Ectodermal cell (in vitro differentiated cells): Measurements from ENCODE around the gene CELF2.

Experiments used
- H3K27ac ChIP-seq: 2 replicates; pipeline ENCODE4 v1.7.0; 2013; ENCODE audit warnings: mild to moderate bottlenecking, low read depth, low read length; ENCODE audit not compliant: insufficient read depth, poor library complexity, severe bottlenecking
- H3K27me3 ChIP-seq: 2 replicates; pipeline ENCODE4 v1.7.0; 2013; ENCODE audit warnings: mild to moderate bottlenecking, low read length; ENCODE audit not compliant: insufficient read depth, control insufficient read depth, poor library complexity, severe bottlenecking
- H3K36me3 ChIP-seq: one replicate; pipeline ENCODE4 v1.7.0; 2013; ENCODE audit warnings: low read length; ENCODE audit not compliant: control insufficient read depth, insufficient read depth
- H3K4me1 ChIP-seq: one replicate; pipeline ENCODE4 v1.7.0; 2013; ENCODE audit warnings: low read length; ENCODE audit not compliant: control insufficient read depth, insufficient read depth
- H3K4me3 ChIP-seq: 2 replicates; pipeline ENCODE4 v1.7.0; 2013; ENCODE audit warnings: low read depth, low read length, control low read depth; ENCODE audit not compliant: insufficient read depth
- H3K9me3 ChIP-seq: 2 replicates; pipeline ENCODE4 v1.7.0; 2013; ENCODE audit warnings: mild to moderate bottlenecking, low read length, moderate library complexity; ENCODE audit not compliant: control insufficient read depth
- WGBS, 2 experiments: methylation state at CpG; one replicate each; pipeline ENCODE4 v1.1.7; 2013; ENCODE audit warnings: missing lambda C conversion rate in 2 of 2; 5-methylcytosine and 5-hydroxymethylcytosine counted together

Gene CELF2

DNA sequence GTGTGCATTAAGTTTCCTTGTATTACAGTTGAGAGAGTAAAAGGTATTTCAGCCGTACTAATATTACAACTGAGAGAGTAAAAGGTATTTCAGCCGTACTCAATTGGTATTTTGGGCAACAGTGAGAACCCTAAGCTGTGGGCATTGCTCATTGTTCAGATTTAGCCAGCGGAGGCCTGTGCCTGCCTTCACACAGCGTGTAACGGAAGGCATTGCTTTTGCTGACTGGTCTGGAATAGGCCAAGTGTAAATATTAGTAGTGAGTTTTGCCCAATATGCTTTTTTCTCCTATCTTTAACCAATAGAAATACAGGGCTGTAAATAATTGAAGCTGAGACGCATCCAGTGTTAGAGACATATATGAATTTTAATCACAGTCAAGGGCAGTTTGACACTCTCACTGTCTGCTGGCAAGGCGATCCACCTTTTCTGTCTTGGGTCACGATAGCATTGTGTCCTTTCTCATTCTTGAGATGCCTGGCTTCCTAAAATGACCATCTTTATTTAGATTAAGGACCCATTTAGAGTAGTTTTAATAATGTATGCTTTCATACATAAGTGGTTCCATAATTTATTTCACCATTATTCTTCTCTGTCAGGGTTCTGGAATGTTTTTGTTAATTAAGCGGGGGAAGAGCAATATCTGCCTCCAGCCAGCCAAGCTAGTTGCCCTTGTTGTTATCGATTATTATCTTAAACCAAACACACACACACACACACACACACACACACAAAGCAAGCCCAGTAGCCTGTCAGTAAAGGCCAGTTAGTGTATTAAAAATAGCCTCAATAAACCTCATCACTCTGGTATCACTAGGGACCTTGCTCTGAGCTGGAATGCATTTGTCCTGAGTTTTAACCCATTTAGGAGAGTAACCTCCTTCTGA is 130.7 kb downstream of the CELF2 start:
- Histone ChIP-seq H3K27ac (no peak overlapping the region), H3K27me3 (no peaks in the 10 kb centered on the region), H3K9me3 (no peaks in the 10 kb centered on the region), H3K4me3 (no peak overlapping the region), H3K4me1 (peaks cover 6% of the 10 kb centered on the region), H3K36me3 (no peaks in the 10 kb centered on the region)
- WGBS, 2 experiments, result 91 to 96% methylated on average over 9 to 10 of the region's 10 CpGs

GRCh38 chr10:11149807-11150141 is 132.1 kb downstream of the CELF2 start:
- 88 to 90% methylated on average over 3 of the region's 3 CpGs for WGBS, 2 experiments
- H3K36me3 ChIP-seq, result no peaks in the 10 kb centered on the region

GRCh38 chr10:11150231-11150731 is 132.6 kb downstream of the CELF2 start:
- Histone ChIP-seq H3K9me3 (no peaks in the 10 kb centered on the region), H3K27me3 (no peaks in the 10 kb centered on the region), H3K36me3 (no peaks in the 10 kb centered on the region), H3K27ac (no peak overlapping the region), H3K4me3 (no peak overlapping the region), H3K4me1 (peaks cover 17% of the 10 kb centered on the region)
- 93 to 95% methylated on average over 3 of the region's 3 CpGs for WGBS, 2 experiments

More at GRCh38 chr10:11149807-11150141, 132.1 kb downstream of the CELF2 start:
- Histone ChIP-seq H3K27me3 (no peaks in the 10 kb centered on the region), H3K4me1 (peaks cover 12% of the 10 kb centered on the region), H3K27ac (no peak overlapping the region), H3K4me3 (no peak overlapping the region), H3K9me3 (no peaks in the 10 kb centered on the region)

GRCh38 chr10:11150879-11151415 is 133.3 kb downstream of the CELF2 start:
- peaks cover 20% of the 10 kb centered on the region for H3K4me1 ChIP-seq
- H3K27ac ChIP-seq, result no peak overlapping the region
- H3K4me3 ChIP-seq, result no peak overlapping the region
- 95 to 97% methylated on average over 5 of the region's 5 CpGs for WGBS, 2 experiments
- no peaks in the 10 kb centered on the region for H3K9me3 ChIP-seq
- H3K36me3 ChIP-seq, result no peaks in the 10 kb centered on the region
- H3K27me3 ChIP-seq, result no peaks in the 10 kb centered on the region

DNA sequence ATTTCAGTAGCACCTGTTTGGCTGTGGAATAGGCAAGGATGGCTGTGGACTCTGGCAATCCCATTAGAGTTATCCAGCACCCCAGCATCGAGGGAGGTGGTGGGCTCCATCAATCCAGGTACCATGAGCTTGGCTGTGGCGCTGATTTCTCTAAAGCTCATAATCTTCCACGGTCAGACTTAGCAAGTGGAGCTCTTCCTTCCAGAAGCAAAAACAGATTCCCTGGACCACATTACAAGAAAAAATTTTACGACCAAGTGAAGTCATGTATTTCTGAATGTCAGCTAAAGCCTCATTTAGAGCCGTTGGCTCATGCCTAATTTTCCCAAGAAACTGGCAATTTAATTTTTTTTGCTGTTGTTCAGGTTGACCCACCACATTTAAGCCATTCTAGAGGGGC is 135.1 kb downstream of the CELF2 start:
- Histone ChIP-seq H3K4me1 (peaks cover 21% of the 10 kb centered on the region), H3K4me3 (no peak overlapping the region), H3K36me3 (no peaks in the 10 kb centered on the region), H3K9me3 (no peaks in the 10 kb centered on the region), H3K27ac (no peak overlapping the region), H3K27me3 (no peaks in the 10 kb centered on the region)
- whole genome bisulfite sequencing, 2 experiments, result 91 to 92% methylated on average over 5 of the region's 5 CpGs

DNA sequence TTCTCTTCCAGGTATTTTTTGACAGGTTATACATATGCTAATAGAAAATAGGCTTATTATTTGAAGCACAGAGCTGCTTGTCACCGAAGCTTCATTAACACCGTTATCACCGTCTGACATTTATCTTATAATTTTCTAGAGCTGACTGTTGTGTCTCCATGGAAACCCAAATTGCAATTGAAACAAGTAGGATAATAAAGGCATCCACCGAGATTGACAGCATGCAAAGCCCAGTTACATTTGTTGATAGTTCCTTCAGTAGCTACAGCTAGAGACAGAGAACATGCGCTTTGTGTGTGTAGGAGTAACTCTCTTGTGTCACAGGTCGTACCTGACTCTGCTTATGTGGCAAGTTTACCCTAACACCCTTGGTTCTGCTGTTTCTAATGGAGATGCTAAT is 135.6 kb downstream of the CELF2 start:
- 92 to 93% methylated on average over 6 of the region's 6 CpGs for WGBS, 2 experiments
- H3K27ac ChIP-seq, result no peak overlapping the region
- peaks cover 20% of the 10 kb centered on the region for H3K4me1 ChIP-seq

GRCh38 chr10:11153766-11154165 is 136.1 kb downstream of the CELF2 start:
- Histone ChIP-seq H3K4me1 (peaks cover 20% of the 10 kb centered on the region), H3K27ac (no peak overlapping the region), H3K27me3 (no peaks in the 10 kb centered on the region), H3K9me3 (no peaks in the 10 kb centered on the region), H3K4me3 (no peak overlapping the region), H3K36me3 (no peaks in the 10 kb centered on the region)
- WGBS, 2 experiments, result 95 to 98% methylated on average over 2 of the region's 2 CpGs

More for the DNA sequence above, 135.6 kb downstream of the CELF2 start:
- no peaks in the 10 kb centered on the region for H3K27me3 ChIP-seq
- H3K4me3 ChIP-seq, result no peak overlapping the region
- no peaks in the 10 kb centered on the region for H3K36me3 ChIP-seq
- no peaks in the 10 kb centered on the region for H3K9me3 ChIP-seq

- H3K4me1 ChIP-seq, result peaks cover 20% of the 10 kb centered on the region
- WGBS, 2 experiments, result 71 to 75% methylated on average over 4 of the region's 4 CpGs
- no peaks in the 10 kb centered on the region for H3K27me3 ChIP-seq
- no peaks in the 10 kb centered on the region for H3K36me3 ChIP-seq
- no peak overlapping the region for H3K4me3 ChIP-seq
- no peaks in the 10 kb centered on the region for H3K9me3 ChIP-seq
- no peak overlapping the region for H3K27ac ChIP-seq
Observed at GRCh38 chr10:11154333-11154732, 136.7 kb downstream of the CELF2 start.

GRCh38 chr10:11154849-11155498 is 137.3 kb downstream of the CELF2 start:
- Histone ChIP-seq H3K4me1 (peaks cover 20% of the 10 kb centered on the region), H3K27ac (no peak overlapping the region), H3K9me3 (no peaks in the 10 kb centered on the region), H3K36me3 (no peaks in the 10 kb centered on the region), H3K27me3 (no peaks in the 10 kb centered on the region), H3K4me3 (no peak overlapping the region)
- WGBS, 2 experiments, result 61 to 62% methylated on average over 11 of the region's 11 CpGs

DNA sequence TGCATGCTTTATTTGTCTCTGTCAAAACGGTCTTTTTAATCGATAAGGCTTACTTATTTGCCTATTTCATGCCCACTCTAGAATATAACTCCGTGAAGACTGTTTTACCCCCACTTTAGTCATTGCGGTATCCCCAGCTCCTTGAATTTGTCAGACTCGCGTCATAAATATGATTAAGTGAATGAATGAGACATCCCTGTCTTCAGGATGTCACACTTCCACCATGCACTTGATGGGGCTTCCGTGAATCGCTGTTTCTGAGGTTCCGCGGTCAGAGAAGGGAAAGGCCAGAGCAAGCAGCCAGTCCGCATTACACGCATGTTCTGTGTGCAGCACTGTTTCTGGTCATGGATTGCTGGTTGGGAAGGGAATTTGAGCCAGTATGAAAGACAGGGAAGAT is 138.8 kb downstream of the CELF2 start:
- 96 to 97% methylated on average over 12 of the region's 12 CpGs for WGBS, 2 experiments
- Histone ChIP-seq H3K27me3 (no peaks in the 10 kb centered on the region), H3K27ac (no peak overlapping the region)

More for the DNA sequence above, 138.8 kb downstream of the CELF2 start:
- Histone ChIP-seq H3K4me1 (peaks cover 20% of the 10 kb centered on the region), H3K4me3 (no peak overlapping the region), H3K36me3 (no peaks in the 10 kb centered on the region), H3K9me3 (no peaks in the 10 kb centered on the region)
